ENCODE results near the gene NMD3. TPM values are rescaled to one million over a fixed set of nuclear protein-coding genes. Genes with fewer than 3 reads are reported as not detected.

The NMD3 gene
- total RNA-seq, 1 donor from 2014 or later, result 46.6 TPM

- no peak for DNase-seq (ENCODE audit: low spot score, unreplicated experiment)
- H3K4me1 Mint-ChIP-seq (ENCODE audit: low read depth), result peaks cover 17% of the 10 kb centered on the region
- H3K9me3 Mint-ChIP-seq (ENCODE audit: low read depth), result peaks cover 10% of the 10 kb centered on the region
- H3K4me3 Mint-ChIP-seq (ENCODE audit: low read depth), result no peak overlapping the region
- peaks cover 23% of the 10 kb centered on the region for H3K36me3 Mint-ChIP-seq (ENCODE audit: insufficient read depth)
- H3K27ac Mint-ChIP-seq, result no peak overlapping the region
- H3K27me3 Mint-ChIP-seq, result peaks cover 3% of the 10 kb centered on the region
- no peak for TF ChIP-seq CTCF (IDR thresholded peaks at IDR 0.05; ENCODE audit: unreplicated experiment)
Measured at GRCh38 chr3:161267646-161268045, 46.5 kb downstream of the NMD3 start.

GRCh38 chr3:161268601-161269000 is 47.5 kb downstream of the NMD3 start:
- H3K4me3 Mint-ChIP-seq (ENCODE audit: low read depth), result no peak overlapping the region
- H3K36me3 Mint-ChIP-seq (ENCODE audit: insufficient read depth), result peaks cover 17% of the 10 kb centered on the region
- peaks cover 3% of the 10 kb centered on the region for H3K27me3 Mint-ChIP-seq
- peaks cover 10% of the 10 kb centered on the region for H3K9me3 Mint-ChIP-seq (ENCODE audit: low read depth)
- no peak for TF ChIP-seq CTCF (IDR thresholded peaks at IDR 0.05; ENCODE audit: unreplicated experiment)
- DNase-seq (ENCODE audit: low spot score, unreplicated experiment), result no peak
- no peak overlapping the region for H3K27ac Mint-ChIP-seq
- peaks cover 17% of the 10 kb centered on the region for H3K4me1 Mint-ChIP-seq (ENCODE audit: low read depth)

GRCh38 chr3:161270991-161271390 is 49.9 kb downstream of the NMD3 start:
- Mint-ChIP-seq H3K27ac (no peak overlapping the region), H3K4me3 (ENCODE audit: low read depth) (no peak overlapping the region), H3K4me1 (ENCODE audit: low read depth) (peaks cover 24% of the 10 kb centered on the region), H3K27me3 (peaks cover 3% of the 10 kb centered on the region), H3K36me3 (ENCODE audit: insufficient read depth) (peaks cover 5% of the 10 kb centered on the region), H3K9me3 (ENCODE audit: low read depth) (peaks cover under 1% of the 10 kb centered on the region)
- DNase-seq (ENCODE audit: low spot score, unreplicated experiment), result no peak
- no peak for TF ChIP-seq CTCF (IDR thresholded peaks at IDR 0.05; ENCODE audit: unreplicated experiment)

- Mint-ChIP-seq H3K27ac (peak overlapping the region; percentile 39), H3K36me3 (ENCODE audit: insufficient read depth) (peaks cover 10% of the 10 kb centered on the region), H3K27me3 (peaks cover 3% of the 10 kb centered on the region), H3K4me3 (ENCODE audit: low read depth) (no peak overlapping the region), H3K9me3 (ENCODE audit: low read depth) (no peaks in the 10 kb centered on the region), H3K4me1 (ENCODE audit: low read depth) (peaks cover 24% of the 10 kb centered on the region)
- no peak for TF ChIP-seq CTCF (IDR thresholded peaks at IDR 0.05; ENCODE audit: unreplicated experiment)
- DNase-seq (ENCODE audit: low spot score, unreplicated experiment), result no peak
Measured at GRCh38 chr3:161271646-161272045, 50.5 kb downstream of the NMD3 start.

- no peak overlapping the region for H3K27ac Mint-ChIP-seq
- peaks cover 7% of the 10 kb centered on the region for H3K9me3 Mint-ChIP-seq (ENCODE audit: low read depth)
- peaks cover 18% of the 10 kb centered on the region for H3K36me3 Mint-ChIP-seq (ENCODE audit: insufficient read depth)
- peaks cover 24% of the 10 kb centered on the region for H3K4me1 Mint-ChIP-seq (ENCODE audit: low read depth)
- no peak for DNase-seq (ENCODE audit: low spot score, unreplicated experiment)
- H3K4me3 Mint-ChIP-seq (ENCODE audit: low read depth), result no peak overlapping the region
- H3K27me3 Mint-ChIP-seq, result peaks cover 3% of the 10 kb centered on the region
- no peak for TF ChIP-seq CTCF (IDR thresholded peaks at IDR 0.05; ENCODE audit: unreplicated experiment)
Measured at GRCh38 chr3:161272524-161272923, 51.4 kb downstream of the NMD3 start.
